OCI-LY7 (cell line): ENCODE data around the gene ALKAL2. TPM values are rescaled to one million over a fixed set of nuclear protein-coding genes. Genes with fewer than 3 reads are reported as not detected.

Experiments used
- BruUV-seq: library from RNA; stranded (reverse); fragments of 400-500 nt; replicated peaks from 2 replicates; lab custom pipeline; 2021; lab: Mats Ljungman, UMichigan
- CTCF ChIA-PET: fragments of 300-600 bp; sonication (Branson Sonifier 250); formaldehyde crosslinking; loops from one replicate; lab custom pipeline; 2022; ENCODE audit warnings: antibody characterized with exemption; ENCODE audit not compliant: unreplicated experiment; lab: Charles Lee
- POLR2A ChIA-PET: fragments of 300-600 bp; sonication (Branson Sonifier 250); formaldehyde crosslinking; loops from one replicate; lab custom pipeline; 2022; ENCODE audit warnings: antibody characterized with exemption; lab: Charles Lee
- DNase-seq: peaks from one replicate; pipeline ENCODE4 v3.0.0-alpha.2; 2015; ENCODE audit warnings: low spot score
- H2AFZ ChIP-seq: fragments of 200-600 bp; sonication (generic), shearing (Covaris generic); 2 replicates; pipeline ENCODE4 v1.6.1; 2014; ENCODE audit warnings: mild to moderate bottlenecking, antibody characterized with exemption, low read length, moderate library complexity
- H3K27ac ChIP-seq: fragments of 200-600 bp; sonication (generic); 2 replicates; pipeline ENCODE4 v1.5.1; 2014; ENCODE audit warnings: mixed run types, low read depth, mild to moderate bottlenecking, moderate library complexity, low read length, inconsistent platforms; ENCODE audit not compliant: poor library complexity, severe bottlenecking
- H3K36me3 ChIP-seq: fragments of 200-600 bp; sonication (generic); 2 replicates; pipeline ENCODE4 v1.6.1; 2014; ENCODE audit warnings: mild to moderate bottlenecking, antibody characterized with exemption, low read length, moderate library complexity, mixed read lengths; ENCODE audit not compliant: insufficient read depth
- H3K4me1 ChIP-seq: fragments of 200-600 bp; sonication (generic); 2 replicates; pipeline ENCODE4 v1.5.1; 2014; ENCODE audit warnings: mild to moderate bottlenecking, low read length; ENCODE audit not compliant: insufficient read depth, poor library complexity, severe bottlenecking
- H3K4me2 ChIP-seq: fragments of 200-600 bp; sonication (generic); 2 replicates; pipeline ENCODE4 v1.6.1; 2014; ENCODE audit warnings: mild to moderate bottlenecking, low read length
- H3K4me3 ChIP-seq: fragments of 200-600 bp; sonication (generic); 2 replicates; pipeline ENCODE4 v1.5.1; 2014; ENCODE audit warnings: mild to moderate bottlenecking, low read depth, low read length; ENCODE audit not compliant: poor library complexity, severe bottlenecking
- H3K79me2 ChIP-seq: fragments of 200-600 bp; sonication (generic); 2 replicates; pipeline ENCODE4 v1.6.1; 2016; ENCODE audit warnings: low read depth, mild to moderate bottlenecking, low read length, moderate library complexity, mixed read lengths; ENCODE audit not compliant: insufficient read depth
- H3K9me2 ChIP-seq: fragments of 200-600 bp; sonication (generic); 2 replicates; pipeline ENCODE4 v1.6.1; 2016; ENCODE audit warnings: mild to moderate bottlenecking, low read length, mixed read lengths; ENCODE audit not compliant: insufficient read depth
- H3K9me3 ChIP-seq: fragments of 200-600 bp; sonication (generic); 2 replicates; pipeline ENCODE4 v1.6.1; 2014; ENCODE audit warnings: mild to moderate bottlenecking, mixed run types, low read length, mixed read lengths
- H4K20me1 ChIP-seq: fragments of 200-600 bp; sonication (generic); 2 replicates; pipeline ENCODE4 v1.6.1; 2014; ENCODE audit warnings: mild to moderate bottlenecking, antibody characterized with exemption, low read length, moderate library complexity, mixed read lengths; ENCODE audit not compliant: insufficient read depth
- CTCF ChIP-seq: fragments of 200-600 bp; sonication (generic); conservative IDR thresholded peaks from 2 replicates; pipeline ENCODE4 v1.5.1; 2014; ENCODE audit warnings: mild to moderate bottlenecking, antibody characterized with exemption, low read length, moderate library complexity, mixed read lengths
- EZH2phosphoT487 ChIP-seq: fragments of 200-600 bp; sonication (generic); IDR thresholded peaks from 2 replicates; pipeline ENCODE4 v1.6.1; 2018; ENCODE audit warnings: low read depth, borderline replicate concordance, mild to moderate bottlenecking, mixed run types, antibody characterized with exemption, low read length, moderate library complexity, mixed read lengths
- intact Hi-C: fragments of 100-400 bp; cut with micrococcal nuclease; formaldehyde crosslinking; loops from one replicate; pipeline ENCODE4 v1.10.0; 2022; ENCODE audit not compliant: unreplicated experiment
- total RNA-seq, 2 experiments: library from RNA; depleted of rRNA in 1 of 2; stranded (reverse); fragments of >200 nt in 1 of 2; shearing (Covaris generic) in 1 of 2; gene quantifications; 2 replicates each; pipeline ENCODE4 v1.2.3, GENCODE V29; 2014 to 2022

ALKAL2 gene
- total RNA-seq, 2 experiments from 2014 or later: not detected

- ChIA-PET POLR2A (no interaction called here), CTCF (no interaction called here)
- Histone ChIP-seq H3K4me3 (peak within 1 kb of the TSS; percentile 89), H3K9me2 (no peaks in the 10 kb centered on the region), H2AFZ (peak within 1 kb of the TSS; percentile 89), H3K27ac (peak within 1 kb of the TSS; percentile 59), H3K9me3 (no peaks in the 10 kb centered on the region), H3K79me2 (peaks cover 41% of the 10 kb centered on the region), H3K4me2 (peak within 1 kb of the TSS; percentile 81), H3K36me3 (peaks cover 22% of the 10 kb centered on the region), H4K20me1 (peaks cover 38% of the 10 kb centered on the region), H3K4me1 (peaks cover 46% of the 10 kb centered on the region)
- BruUV-seq: no TSS peak
- intact Hi-C loops: loop anchor here (1.0 to 10.0 kb wide), 2 partner anchors 171 to 412 kb away; no protein-coding TSS in a partner anchor
- TF ChIP-seq CTCF: no peak
- no peak for DNase-seq
Observed at GRCh38 chr2:263774-264492, 24.0 kb downstream of the ALKAL2 start, which contains the start of gene SH3YL1. SH3YL1 (minus strand) TSS chr2:264032; CDS start chr2:263984, 48 bp downstream.

GRCh38 chr2:263022-263738 lies 24.7 kb downstream of the ALKAL2 start:
- H3K9me3 ChIP-seq: peaks cover 4% of the 10 kb centered on the region; the same call in 1 of the 2 replicates
- H3K4me1 ChIP-seq: peaks cover 38% of the 10 kb centered on the region
- no peak overlapping the region for H3K27ac ChIP-seq
- POLR2A ChIA-PET: no interaction called here
- H3K9me2 ChIP-seq: no peaks in the 10 kb centered on the region
- CTCF ChIA-PET: no interaction called here
- peaks cover 17% of the 10 kb centered on the region for H3K36me3 ChIP-seq
- peak overlapping the region; percentile 89 for H3K4me3 ChIP-seq
- TF ChIP-seq CTCF (no peak), EZH2phosphoT487 (no peak)
- no peak overlapping the region for H2AFZ ChIP-seq
- no peak for DNase-seq
- H4K20me1 ChIP-seq: peaks cover 31% of the 10 kb centered on the region
- H3K4me2 ChIP-seq: peak overlapping the region; percentile 80; the same call in 1 of the 2 replicates
- BruUV-seq: no TSS peak
- intact Hi-C loops: loop anchor here (10.0 kb wide), 1 partner anchor 172 kb away; no protein-coding TSS in a partner anchor
- H3K79me2 ChIP-seq: peaks cover 33% of the 10 kb centered on the region
